T-cell (primary cell): ENCODE measurements around the gene FECH. TPM values are rescaled to one million over a fixed set of nuclear protein-coding genes. Genes with fewer than 3 reads are reported as not detected.

Experiments
- ATAC-seq, 4 experiments: fragments of 200-7000 bp in 3 of 4; fragments of 150-1000 bp in 1 of 4; cut with Tn5 transposase; replicated peaks in 1 of 4; 1 replicate in 3 of 4; 2 replicates in 1 of 4; pipeline ENCODE4 v1.10.0; 2021; ENCODE audit warnings: moderate library complexity in 3 of 4, mild to moderate bottlenecking in 2 of 4, moderate number of reproducible peaks in 1 of 4
- CTCF ChIA-PET, 2 donors: fragments of 300-600 bp; sonication (Branson Sonifier 250); formaldehyde crosslinking; loops; one replicate each; lab custom pipeline; 2022; ENCODE audit warnings: antibody characterized with exemption in 2 of 2; lab: Charles Lee
- POLR2A ChIA-PET, 2 donors: fragments of 300-600 bp; sonication (Branson Sonifier 250); formaldehyde crosslinking; loops; one replicate each; lab custom pipeline; 2022; ENCODE audit warnings: antibody characterized with exemption in 2 of 2; lab: Charles Lee
- DNase-seq, 35 experiments: peaks; one replicate each; pipeline versions ENCODE4 v3.0.0 to v3.0.0-alpha.2; 2013 to 2023
- H3K27ac ChIP-seq: one replicate; pipeline ENCODE4 v1.5.1; 2013; ENCODE audit warnings: low read length
- H3K27me3 ChIP-seq, 2 experiments: replicated peaks in 1 of 2; 1 replicate in 1 of 2; 2 replicates in 1 of 2; pipeline versions ENCODE4 v1.6.1 to v1.7.0; 2013; ENCODE audit warnings: low read length in 1 of 2, mixed read lengths in 1 of 2; ENCODE audit not compliant: control insufficient read depth in 2 of 2, insufficient read depth in 2 of 2; ENCODE audit errors: extremely low read depth in 1 of 2
- H3K36me3 ChIP-seq, 2 donors: 1 replicate in 1 of 2; 2 replicates in 1 of 2; pipeline versions ENCODE4 v1.6.1 to v1.7.0; 2013; ENCODE audit warnings: low read length in 1 of 2; ENCODE audit not compliant: control insufficient read depth in 2 of 2, insufficient read depth in 1 of 2; ENCODE audit errors: extremely low read depth in 1 of 2
- H3K4me1 ChIP-seq, 2 experiments: 1 replicate in 1 of 2; 2 replicates in 1 of 2; pipeline versions ENCODE4 v1.6.1 to v1.7.0; 2013; ENCODE audit warnings: low read length in 2 of 2, mixed read lengths in 1 of 2; ENCODE audit not compliant: insufficient read depth in 2 of 2, control insufficient read depth in 1 of 2; ENCODE audit errors: extremely low read depth in 1 of 2
- H3K4me3 ChIP-seq, 2 donors: 1 replicate in 1 of 2; 2 replicates in 1 of 2; pipeline versions ENCODE4 v1.5.1 to v1.7.0; 2013; ENCODE audit warnings: mild to moderate bottlenecking in 2 of 2, low read length in 1 of 2, moderate library complexity in 1 of 2; ENCODE audit not compliant: control insufficient read depth in 1 of 2; ENCODE audit errors: extremely low read depth in 1 of 2
- H3K9me3 ChIP-seq: 2 replicates; pipeline ENCODE4 v1.7.0; 2013
- H3K27ac Mint-ChIP-seq, 2 donors: one replicate each; pipeline ENCODE4 v1.8.0; 2020 to 2021; ENCODE audit warnings: mild to moderate bottlenecking in 2 of 2, mixed read lengths in 2 of 2
- H3K27me3 Mint-ChIP-seq, 2 donors: one replicate each; pipeline ENCODE4 v1.8.0; 2021 to 2022; ENCODE audit warnings: mixed read lengths in 2 of 2
- H3K36me3 Mint-ChIP-seq: one replicate; pipeline ENCODE4 v1.8.0; 2021; ENCODE audit warnings: mixed read lengths
- H3K4me1 Mint-ChIP-seq, 3 donors: one replicate each; pipeline ENCODE4 v1.8.0; 2020 to 2022; ENCODE audit warnings: mixed read lengths in 3 of 3, mild to moderate bottlenecking in 1 of 3
- H3K4me3 Mint-ChIP-seq, 3 donors: one replicate each; pipeline ENCODE4 v1.8.0; 2020 to 2022; ENCODE audit warnings: mild to moderate bottlenecking in 3 of 3, mixed read lengths in 3 of 3, moderate library complexity in 3 of 3
- H3K9me3 Mint-ChIP-seq, 3 donors: one replicate each; pipeline ENCODE4 v1.8.0; 2020 to 2022; ENCODE audit warnings: mixed read lengths in 3 of 3
- WGBS: methylation state at CpG from one replicate; pipeline ENCODE4 v1.1.5; 2013; ENCODE audit warnings: missing lambda C conversion rate; ENCODE audit not compliant: insufficient coverage; 5-methylcytosine and 5-hydroxymethylcytosine counted together
- total RNA-seq, 35 experiments: library from RNA in 6 of 35; stranded (reverse) in 6 of 35; fragments of 120-200 nt in 1 of 35; gene quantifications; one replicate each; pipeline versions ENCODE4 v1.2.1 to v1.2.4 and lab custom pipeline; 2013 to 2026

FECH gene
- total RNA-seq, 5 donors from 2014 or later (not counting 1 experiment from before 2014, with no cell fraction given) = 9.6 to 16.2 (median 14.4) TPM

DNA sequence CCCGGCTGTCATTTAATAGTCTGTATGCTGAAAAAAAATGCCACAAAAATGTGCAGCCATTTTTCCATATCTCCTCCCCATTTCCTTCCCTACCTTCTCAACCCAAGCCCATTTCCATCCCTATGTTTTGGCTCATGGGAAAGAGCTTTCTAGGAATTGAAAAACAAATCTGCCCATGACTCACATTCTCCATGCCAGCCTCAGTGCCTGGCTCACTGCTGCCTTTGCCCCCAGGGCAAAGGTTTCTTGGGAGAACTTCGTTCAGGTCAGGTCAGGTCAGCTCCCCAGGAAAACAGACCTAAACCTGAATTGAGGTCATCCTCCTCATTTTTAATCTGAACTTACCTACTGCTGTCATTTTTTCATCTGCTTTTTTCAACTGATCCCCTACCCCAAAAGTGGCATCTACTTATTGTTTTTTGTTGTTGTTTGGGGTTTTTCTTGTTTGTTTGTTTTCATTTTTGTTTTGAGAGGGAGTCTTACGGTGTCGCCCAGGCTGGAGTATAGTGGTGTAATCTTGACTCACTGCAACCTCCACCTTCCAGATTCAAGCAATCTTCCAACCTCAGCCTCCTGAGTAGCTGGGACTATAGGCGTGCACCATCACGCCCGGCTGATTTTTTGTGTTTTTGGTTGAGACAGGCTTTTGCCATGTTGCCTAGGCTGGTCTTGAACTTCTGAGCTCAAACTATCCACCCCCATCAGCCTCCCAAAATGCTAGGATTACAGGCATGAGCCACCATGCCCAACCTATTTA is 66.7 kb downstream of the FECH start:
- no peak for DNase-seq
- H3K4me3 ChIP-seq = no peak overlapping the region
- H3K4me1 ChIP-seq = no peaks in the 10 kb centered on the region
- Mint-ChIP-seq H3K4me3 (no peak overlapping the region), H3K27me3 (peaks cover 19 to 21% of the 10 kb centered on the region in 2 donors), H3K9me3 (no peaks in the 10 kb centered on the region), H3K36me3 (no peaks in the 10 kb centered on the region), H3K27ac (no peak overlapping the region), H3K4me1 (no peaks in the 10 kb centered on the region)
- no peaks in the 10 kb centered on the region for H3K9me3 ChIP-seq
- H3K36me3 ChIP-seq = no peaks in the 10 kb centered on the region
- CTCF ChIA-PET = no interaction called here
- H3K27ac ChIP-seq = no peak overlapping the region
- peaks cover 0 to 10% of the 10 kb centered on the region in 2 experiments for H3K27me3 ChIP-seq
- POLR2A ChIA-PET = no interaction called here
- WGBS = 67% methylated on average over 1 of the region's 7 CpGs
- no peak for ATAC-seq

DNA sequence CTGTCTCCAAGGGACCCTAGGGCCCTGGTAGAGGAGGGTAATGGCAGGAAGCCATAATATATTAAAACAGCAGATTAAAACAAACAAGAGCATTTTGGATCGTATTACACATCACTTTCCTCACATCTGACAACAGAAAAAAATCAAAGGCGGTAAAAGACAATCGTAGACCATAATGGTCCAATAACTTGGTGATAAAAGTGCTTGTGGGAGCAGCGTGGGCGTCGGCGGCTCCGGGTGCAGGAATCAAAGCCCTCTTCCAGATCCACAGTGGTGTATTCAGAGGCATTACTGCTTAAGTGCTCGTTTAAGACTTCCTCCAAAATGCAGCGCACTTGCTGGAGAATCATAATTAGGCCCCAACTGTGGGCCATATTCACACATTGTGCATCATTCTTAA is 68.0 kb downstream of the FECH start:
- Histone ChIP-seq H3K4me3 (no peak overlapping the region), H3K9me3 (no peaks in the 10 kb centered on the region), H3K27me3 (peaks cover 0 to 10% of the 10 kb centered on the region in 2 experiments), H3K4me1 (no peaks in the 10 kb centered on the region), H3K27ac (no peak overlapping the region), H3K36me3 (no peaks in the 10 kb centered on the region)
- Mint-ChIP-seq H3K36me3 (no peaks in the 10 kb centered on the region), H3K9me3 (no peaks in the 10 kb centered on the region), H3K4me1 (no peaks in the 10 kb centered on the region), H3K27me3 (peaks cover 19 to 21% of the 10 kb centered on the region in 2 donors), H3K27ac (no peak overlapping the region), H3K4me3 (no peak overlapping the region)
- WGBS = 100% methylated on average over 5 of the region's 10 CpGs
- POLR2A ChIA-PET = no interaction called here
- CTCF ChIA-PET = no interaction called here
- ATAC-seq (no peak), DNase-seq (no peak)

DNA sequence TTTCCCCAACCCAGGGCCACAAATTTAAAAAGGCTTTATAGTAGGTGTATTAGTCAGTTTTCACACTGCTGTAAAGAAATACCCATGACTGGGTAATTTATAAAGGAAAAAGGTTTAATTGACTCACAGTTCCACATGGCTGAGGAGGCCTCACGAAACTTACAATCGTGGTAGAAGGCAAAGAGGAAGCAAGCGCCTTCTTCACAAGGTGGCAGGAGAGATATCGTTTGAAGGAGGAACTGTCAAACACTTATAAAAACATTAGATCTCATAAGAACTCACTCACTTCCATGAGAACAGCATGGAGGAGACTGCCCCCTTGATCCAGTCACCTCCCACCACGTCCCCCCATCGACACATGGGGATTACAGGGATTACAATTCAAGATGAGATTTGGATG is 70.4 kb downstream of the FECH start:
- H3K4me3 Mint-ChIP-seq = no peak overlapping the region
- no peak for ATAC-seq
- no peaks in the 10 kb centered on the region for H3K9me3 ChIP-seq
- H3K27me3 ChIP-seq = peaks cover 0 to 10% of the 10 kb centered on the region in 2 experiments
- CTCF ChIA-PET = no interaction called here
- no peaks in the 10 kb centered on the region for H3K4me1 Mint-ChIP-seq
- DNase-seq = no peak
- WGBS = no CpG with 5 or more reads among the region's 6 CpGs
- H3K27ac ChIP-seq = no peak overlapping the region
- no peaks in the 10 kb centered on the region for H3K36me3 ChIP-seq
- H3K4me1 ChIP-seq = no peaks in the 10 kb centered on the region
- POLR2A ChIA-PET = no interaction called here
- H3K27ac Mint-ChIP-seq = no peak overlapping the region
- no peaks in the 10 kb centered on the region for H3K9me3 Mint-ChIP-seq
- H3K4me3 ChIP-seq = no peak overlapping the region
- H3K27me3 Mint-ChIP-seq = peaks cover 17 to 19% of the 10 kb centered on the region in 2 donors
- no peaks in the 10 kb centered on the region for H3K36me3 Mint-ChIP-seq

DNA sequence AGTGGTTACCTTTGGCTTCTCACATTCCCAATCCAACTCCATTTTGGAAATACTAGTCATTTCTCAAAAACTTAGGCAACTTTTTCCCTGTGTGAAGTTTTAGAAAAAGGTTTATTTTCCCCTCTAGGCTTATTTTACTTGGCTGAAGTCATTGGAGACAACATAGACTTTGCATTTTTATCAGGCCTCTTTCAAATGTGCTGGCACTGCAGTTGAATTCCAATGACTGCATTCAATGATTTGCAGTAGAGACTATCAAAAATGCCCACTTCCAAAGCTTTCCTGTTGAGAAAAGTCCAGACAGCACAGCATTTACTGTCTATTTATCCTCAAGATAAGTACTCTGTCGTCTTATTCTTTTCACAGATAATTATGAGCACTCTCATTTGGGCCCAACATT is 81.3 kb downstream of the FECH start:
- no peak overlapping the region for H3K4me3 Mint-ChIP-seq
- POLR2A ChIA-PET = no interaction called here
- Histone ChIP-seq H3K27ac (no peak overlapping the region), H3K4me3 (no peak overlapping the region), H3K4me1 (no peaks in the 10 kb centered on the region), H3K9me3 (no peaks in the 10 kb centered on the region), H3K27me3 (peaks cover 0 to 5% of the 10 kb centered on the region in 2 experiments), H3K36me3 (no peaks in the 10 kb centered on the region)
- CTCF ChIA-PET = interaction anchor here in 1 of 2 donors (0.7 kb wide), 1 partner anchor 282 kb away, joined by 5 read pairs; no protein-coding TSS in a partner anchor
- no peak for ATAC-seq
- H3K4me1 Mint-ChIP-seq = no peaks in the 10 kb centered on the region
- H3K9me3 Mint-ChIP-seq = peaks cover 0 to 4% (median 0%) of the 10 kb centered on the region in 3 donors
- H3K27ac Mint-ChIP-seq = no peak overlapping the region
- WGBS = no CpG with 5 or more reads among the region's 1 CpG
- H3K27me3 Mint-ChIP-seq = peaks cover 31% of the 10 kb centered on the region in 2 donors
- DNase-seq = no peak
- H3K36me3 Mint-ChIP-seq = no peaks in the 10 kb centered on the region

DNA sequence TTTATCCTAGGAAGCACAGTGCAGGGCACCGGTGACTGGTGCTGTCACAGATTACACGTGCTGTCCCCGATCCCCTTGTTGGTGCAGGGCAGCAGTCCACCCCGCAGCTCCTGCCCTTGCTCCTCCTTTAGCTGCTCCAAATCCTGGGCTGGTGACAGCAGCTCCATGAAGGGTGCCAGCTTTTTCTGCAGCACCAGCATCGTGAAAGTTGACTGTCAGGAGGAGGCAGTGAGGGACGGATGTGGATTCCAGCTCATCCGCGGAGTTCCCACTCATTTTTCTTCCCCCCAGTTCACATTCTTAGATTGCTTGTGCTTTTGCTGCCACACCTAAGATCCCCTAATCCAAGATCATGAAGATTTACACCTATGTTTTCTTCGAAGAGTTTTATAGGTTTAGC is 83.9 kb downstream of the FECH start:
- CTCF ChIA-PET = no interaction called here

DNA sequence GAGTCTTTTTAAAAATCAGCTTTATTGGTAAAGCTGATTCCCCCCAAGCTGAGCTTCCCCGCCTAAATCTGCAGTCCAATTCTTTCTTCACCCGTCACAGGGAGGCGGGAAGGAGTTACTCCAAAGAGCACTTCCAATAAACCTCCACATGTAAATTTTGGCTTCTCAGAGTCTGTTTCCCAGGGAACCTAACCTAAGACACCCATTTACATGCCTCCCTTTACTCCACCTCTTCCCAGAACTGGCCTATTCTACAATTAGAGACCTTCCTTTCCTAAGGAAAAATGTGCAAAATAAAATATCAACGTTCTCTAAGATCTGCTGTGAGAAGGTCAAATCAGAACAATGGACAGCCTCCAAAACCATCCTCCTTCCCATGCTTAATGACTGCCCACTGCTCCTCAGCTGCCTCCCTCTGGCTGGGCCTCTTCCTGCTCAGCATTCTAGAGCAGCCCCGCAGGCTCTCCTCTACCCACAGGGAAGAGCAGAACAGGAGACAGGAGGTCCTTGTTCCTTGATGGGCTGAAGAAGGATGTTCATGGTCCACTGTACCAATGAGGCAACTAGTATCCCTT is 87.7 kb downstream of the FECH start:
- H3K4me3 ChIP-seq = no peak overlapping the region
- no peaks in the 10 kb centered on the region for H3K36me3 ChIP-seq
- Mint-ChIP-seq H3K9me3 (no peaks in the 10 kb centered on the region), H3K27me3 (peaks cover 5% of the 10 kb centered on the region in 2 donors), H3K36me3 (no peaks in the 10 kb centered on the region), H3K4me3 (no peak overlapping the region), H3K27ac (no peak overlapping the region), H3K4me1 (no peaks in the 10 kb centered on the region)
- ATAC-seq (no peak), DNase-seq (no peak)
- ChIA-PET CTCF (no interaction called here), POLR2A (no interaction called here)
- H3K9me3 ChIP-seq = no peaks in the 10 kb centered on the region
- H3K27me3 ChIP-seq = peaks cover 0 to 5% of the 10 kb centered on the region in 2 experiments
- H3K4me1 ChIP-seq = no peaks in the 10 kb centered on the region
- H3K27ac ChIP-seq = no peak overlapping the region
- 72% methylated on average over 3 of the region's 5 CpGs for WGBS

More for the DNA sequence above, 83.9 kb downstream of the FECH start:
- Histone ChIP-seq H3K9me3 (no peaks in the 10 kb centered on the region), H3K27me3 (peaks cover 0 to 5% of the 10 kb centered on the region in 2 experiments), H3K4me1 (no peaks in the 10 kb centered on the region), H3K36me3 (no peaks in the 10 kb centered on the region), H3K27ac (no peak overlapping the region), H3K4me3 (no peak overlapping the region)
- Mint-ChIP-seq H3K27ac (no peak overlapping the region), H3K27me3 (peaks cover 18 to 22% of the 10 kb centered on the region in 2 donors), H3K36me3 (no peaks in the 10 kb centered on the region), H3K4me1 (no peaks in the 10 kb centered on the region), H3K4me3 (no peak overlapping the region), H3K9me3 (no peaks in the 10 kb centered on the region)
- POLR2A ChIA-PET = no interaction called here
- DNase-seq (no peak), ATAC-seq (no peak)
- WGBS = 81% methylated on average over 5 of the region's 9 CpGs
